T-helper 17 cell (primary cell): ENCODE results near the gene PDLIM5. TPM values are rescaled to one million over a fixed set of nuclear protein-coding genes. Genes with fewer than 3 reads are reported as not detected.

Source experiments
- ATAC-seq: fragments of 150-1000 bp; cut with Tn5 transposase; 2 replicates; pipeline ENCODE4 v1.10.0; 2021; ENCODE audit warnings: mild to moderate bottlenecking, moderate library complexity
- DNase-seq, 3 donors: peaks; one replicate each; pipeline versions ENCODE4 v3.0.0 to v3.0.0-alpha.2; 2020 to 2021
- H3K9me3 ChIP-seq: one replicate; pipeline ENCODE4 v1.7.0; 2013; ENCODE audit warnings: low read length, mild to moderate bottlenecking; ENCODE audit not compliant: control insufficient read depth, poor library complexity, severe bottlenecking
- H3K27ac Mint-ChIP-seq: one replicate; pipeline ENCODE4 v1.8.0; 2022; ENCODE audit warnings: mild to moderate bottlenecking, moderate library complexity, mixed read lengths
- H3K27me3 Mint-ChIP-seq: one replicate; pipeline ENCODE4 v1.8.0; 2022; ENCODE audit warnings: mixed read lengths
- H3K36me3 Mint-ChIP-seq: one replicate; pipeline ENCODE4 v1.8.0; 2022; ENCODE audit warnings: low read depth, mixed read lengths
- H3K4me1 Mint-ChIP-seq: one replicate; pipeline ENCODE4 v1.8.0; 2022; ENCODE audit warnings: mild to moderate bottlenecking, mixed read lengths
- H3K4me3 Mint-ChIP-seq: one replicate; pipeline ENCODE4 v1.8.0; 2022; ENCODE audit warnings: mild to moderate bottlenecking, moderate library complexity, mixed read lengths
- total RNA-seq, 4 donors: library from RNA in 2 of 4; stranded (reverse) in 2 of 4; gene quantifications; one replicate each; pipeline ENCODE4 v1.2.3 and lab custom pipeline; 2022 to 2026

Gene PDLIM5
- total RNA-seq, 2 donors from 2014 or later, result 25.9 to 37.6 TPM

DNA sequence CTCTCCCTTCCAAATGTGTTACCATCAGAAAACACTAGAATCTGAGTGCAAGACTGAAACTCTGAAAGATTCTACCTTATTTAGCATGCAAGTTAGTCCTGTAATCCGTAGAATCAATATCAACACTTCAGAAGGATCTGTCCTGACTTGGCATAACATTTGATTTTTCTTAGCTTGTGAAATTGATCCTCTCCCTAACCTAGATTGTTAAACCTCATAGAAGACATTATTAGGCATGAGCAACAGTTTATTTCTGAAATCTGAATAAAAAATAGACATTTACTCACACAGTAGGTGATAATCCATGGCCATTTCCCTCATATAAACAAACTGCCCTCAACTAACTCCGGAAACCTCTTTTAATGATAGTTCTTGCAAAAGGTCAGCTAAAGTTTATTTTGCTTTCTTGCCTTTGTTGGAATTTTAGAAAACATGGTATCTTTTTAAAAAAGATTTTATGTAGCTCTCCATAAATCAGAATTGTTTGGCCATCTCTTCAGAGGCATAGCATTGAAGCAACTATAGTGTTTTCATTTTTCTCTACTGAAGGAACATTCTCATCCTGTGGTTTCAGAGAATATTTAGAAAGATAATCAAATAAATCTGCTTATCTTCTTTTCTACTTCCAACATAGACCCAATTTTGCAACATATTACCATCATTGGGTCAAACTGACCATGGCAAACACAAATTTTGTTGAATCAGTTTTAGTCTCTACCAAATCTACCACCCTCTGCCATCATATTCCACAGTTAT is 38.5 kb upstream of the PDLIM5 start:
- Mint-ChIP-seq H3K36me3 (peaks cover 2% of the 10 kb centered on the region), H3K4me1 (peaks cover 3% of the 10 kb centered on the region), H3K27me3 (peaks cover 51% of the 10 kb centered on the region), H3K4me3 (no peak overlapping the region), H3K27ac (no peak overlapping the region)
- DNase-seq (no peak), ATAC-seq (no peak)
- no peaks in the 10 kb centered on the region for H3K9me3 ChIP-seq

DNA sequence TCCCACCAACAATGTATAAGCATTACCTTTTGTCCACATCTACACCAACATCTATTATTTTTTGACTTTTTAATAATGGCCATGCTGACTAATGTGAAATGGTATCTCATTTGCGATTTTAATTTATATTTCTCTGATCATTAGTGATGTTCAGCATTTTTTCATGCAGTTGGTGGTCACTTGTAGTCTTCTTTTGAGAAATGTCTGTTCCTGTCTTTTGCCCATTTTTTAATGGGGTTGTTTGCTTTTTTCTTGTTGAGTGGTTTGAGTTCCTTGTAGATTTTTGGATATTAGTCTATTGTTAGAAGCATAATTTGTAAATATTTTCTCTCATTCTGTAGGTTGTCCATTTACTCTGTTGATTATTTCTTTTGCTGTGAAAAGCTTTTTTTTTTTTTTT is 36.8 kb upstream of the PDLIM5 start:
- Mint-ChIP-seq H3K27me3 (peaks cover 52% of the 10 kb centered on the region), H3K36me3 (peaks cover 4% of the 10 kb centered on the region), H3K4me1 (peaks cover 3% of the 10 kb centered on the region), H3K27ac (no peak overlapping the region), H3K4me3 (no peak overlapping the region)
- no peak for DNase-seq
- ATAC-seq, result no peak
- H3K9me3 ChIP-seq, result no peaks in the 10 kb centered on the region

DNA sequence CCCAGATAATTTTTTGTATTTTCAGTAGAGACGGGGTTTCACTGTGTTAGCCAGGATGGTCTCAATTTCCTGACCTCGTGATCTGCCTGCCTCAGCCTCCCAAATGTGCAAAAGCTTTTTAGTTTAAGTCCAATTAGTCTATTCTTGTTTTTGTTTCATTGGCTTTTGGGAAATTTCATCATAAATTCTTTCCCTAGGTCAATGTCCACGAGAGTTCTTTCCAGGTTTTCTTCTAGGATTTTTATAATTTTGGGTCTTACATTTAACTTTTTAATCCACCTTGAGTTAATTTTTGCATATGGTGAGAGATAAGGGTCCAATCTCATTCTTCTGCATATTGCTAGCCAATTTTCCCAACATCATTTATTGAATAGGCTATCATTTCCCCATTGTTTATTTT is 36.3 kb upstream of the PDLIM5 start:
- H3K4me3 Mint-ChIP-seq, result no peak overlapping the region
- no peaks in the 10 kb centered on the region for H3K9me3 ChIP-seq
- no peak overlapping the region for H3K27ac Mint-ChIP-seq
- peaks cover 4% of the 10 kb centered on the region for H3K36me3 Mint-ChIP-seq
- H3K4me1 Mint-ChIP-seq, result peaks cover 3% of the 10 kb centered on the region
- no peak for DNase-seq
- H3K27me3 Mint-ChIP-seq, result peaks cover 52% of the 10 kb centered on the region
- ATAC-seq, result no peak

DNA sequence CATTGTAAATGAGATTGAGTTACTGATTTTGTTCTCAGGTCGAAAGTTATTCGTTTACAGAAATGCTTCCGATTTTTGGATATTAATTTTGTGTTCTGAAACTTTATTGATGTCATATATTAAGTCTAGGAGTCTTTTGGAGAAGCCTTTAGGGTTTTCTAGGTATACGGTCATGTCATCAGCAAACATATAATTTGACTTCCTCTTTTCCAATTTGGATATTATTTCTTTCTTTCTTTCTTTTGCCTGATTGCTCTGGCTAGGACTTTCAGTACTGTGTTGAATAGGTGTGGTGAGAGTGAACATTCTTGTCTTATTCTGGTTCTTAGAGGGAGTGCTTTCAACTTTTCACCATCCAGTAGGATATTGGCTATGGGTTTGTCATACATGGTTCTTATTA is 35.4 kb upstream of the PDLIM5 start:
- ATAC-seq (no peak), DNase-seq (no peak)
- Mint-ChIP-seq H3K27ac (no peak overlapping the region), H3K36me3 (peaks cover 4% of the 10 kb centered on the region), H3K4me1 (peaks cover 3% of the 10 kb centered on the region), H3K27me3 (peaks cover 52% of the 10 kb centered on the region), H3K4me3 (no peak overlapping the region)
- H3K9me3 ChIP-seq, result no peaks in the 10 kb centered on the region

DNA sequence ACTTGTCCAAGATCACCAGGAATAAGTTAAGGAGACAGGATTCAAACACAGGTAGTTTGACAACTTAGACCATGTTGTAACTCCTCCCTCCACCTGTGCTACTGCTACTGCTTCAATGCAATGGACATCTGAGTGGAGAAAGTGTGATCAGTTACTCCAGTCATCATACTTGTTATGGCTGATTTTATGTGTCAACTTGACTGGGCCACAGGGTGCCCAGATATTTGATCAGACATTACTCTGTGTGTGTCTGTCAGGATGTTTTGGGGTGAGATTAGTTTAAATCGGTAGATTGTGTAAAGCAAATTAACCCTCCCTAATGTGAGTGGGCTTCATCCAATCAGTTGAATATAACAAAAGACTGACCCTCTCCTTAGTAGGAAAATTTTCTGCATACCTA is 34.8 kb upstream of the PDLIM5 start:
- H3K4me1 Mint-ChIP-seq, result peaks cover 3% of the 10 kb centered on the region
- no peak overlapping the region for H3K4me3 Mint-ChIP-seq
- H3K27me3 Mint-ChIP-seq, result peaks cover 51% of the 10 kb centered on the region
- peaks cover 4% of the 10 kb centered on the region for H3K36me3 Mint-ChIP-seq
- H3K27ac Mint-ChIP-seq, result no peak overlapping the region
- DNase-seq (no peak), ATAC-seq (no peak)
- H3K9me3 ChIP-seq, result no peaks in the 10 kb centered on the region

DNA sequence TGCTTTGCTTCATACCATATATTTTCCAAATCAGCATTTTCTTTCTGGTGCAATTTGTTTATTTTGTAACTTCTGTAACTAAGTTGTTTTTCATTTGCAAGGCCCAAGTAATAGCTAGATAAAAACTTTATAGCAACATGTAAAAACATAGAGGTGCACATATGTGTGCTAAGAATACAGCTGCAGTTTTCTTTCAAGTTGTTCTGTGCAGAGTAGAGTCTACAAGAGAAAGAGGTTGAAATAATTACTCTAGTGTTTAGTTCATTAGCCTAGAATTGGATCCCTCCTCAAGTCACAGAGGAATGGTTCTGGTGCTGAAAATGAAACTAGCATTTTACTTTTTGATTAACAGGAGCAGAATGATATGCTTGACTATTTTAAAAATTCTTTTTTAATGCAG is 32.2 kb upstream of the PDLIM5 start:
- Mint-ChIP-seq H3K27me3 (peaks cover 26% of the 10 kb centered on the region), H3K36me3 (peaks cover 6% of the 10 kb centered on the region)

DNA sequence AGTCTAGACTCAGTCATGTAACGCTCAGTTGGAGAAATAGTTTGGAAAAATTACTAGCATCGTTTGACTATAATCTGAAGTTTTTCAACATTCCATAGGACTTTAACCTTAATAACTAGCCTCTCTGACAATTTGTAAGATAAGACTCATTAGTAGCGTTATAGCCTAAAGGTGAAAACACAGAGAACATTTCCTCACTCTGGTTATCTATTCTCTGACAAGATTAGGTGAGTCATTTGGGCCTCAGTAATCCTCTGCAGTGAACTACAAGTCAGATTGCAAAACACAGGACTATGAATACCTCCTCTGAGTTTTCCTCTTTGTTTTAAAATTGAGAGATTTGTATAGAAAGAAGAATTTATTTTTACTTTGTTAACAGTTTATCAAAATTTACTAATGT is 31.8 kb upstream of the PDLIM5 start:
- Mint-ChIP-seq H3K4me1 (no peaks in the 10 kb centered on the region), H3K27me3 (peaks cover 24% of the 10 kb centered on the region), H3K36me3 (peaks cover 6% of the 10 kb centered on the region), H3K4me3 (no peak overlapping the region), H3K27ac (no peak overlapping the region)
- ATAC-seq (no peak), DNase-seq (no peak)
- no peaks in the 10 kb centered on the region for H3K9me3 ChIP-seq

More for the DNA sequence above, 32.2 kb upstream of the PDLIM5 start:
- ATAC-seq (no peak), DNase-seq (no peak)
- no peak overlapping the region for H3K4me3 Mint-ChIP-seq
- H3K27ac Mint-ChIP-seq, result no peak overlapping the region
- no peaks in the 10 kb centered on the region for H3K9me3 ChIP-seq
- no peaks in the 10 kb centered on the region for H3K4me1 Mint-ChIP-seq

DNA sequence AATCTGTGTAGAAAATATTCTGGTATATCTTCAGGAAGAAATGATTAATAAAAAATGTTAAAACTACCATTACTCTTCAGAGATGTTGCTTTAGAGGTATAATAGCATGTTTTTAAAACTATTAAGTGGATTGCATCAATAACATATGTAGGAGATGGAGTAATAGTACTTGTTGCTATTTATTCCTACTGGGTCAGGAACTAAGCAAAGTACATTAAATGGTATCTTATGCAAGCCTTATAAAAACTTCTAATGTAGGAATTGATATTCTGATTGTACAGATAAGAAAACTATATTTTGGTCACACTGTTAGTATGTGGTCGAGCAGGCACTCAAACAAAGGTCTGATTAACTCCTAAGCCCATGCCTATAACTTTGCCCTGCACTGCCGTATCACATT is 31.4 kb upstream of the PDLIM5 start:
- Mint-ChIP-seq H3K36me3 (peaks cover 6% of the 10 kb centered on the region), H3K27me3 (peaks cover 20% of the 10 kb centered on the region), H3K4me3 (no peak overlapping the region), H3K4me1 (no peaks in the 10 kb centered on the region), H3K27ac (no peak overlapping the region)
- DNase-seq, result no peak
- H3K9me3 ChIP-seq, result no peaks in the 10 kb centered on the region
- no peak for ATAC-seq

DNA sequence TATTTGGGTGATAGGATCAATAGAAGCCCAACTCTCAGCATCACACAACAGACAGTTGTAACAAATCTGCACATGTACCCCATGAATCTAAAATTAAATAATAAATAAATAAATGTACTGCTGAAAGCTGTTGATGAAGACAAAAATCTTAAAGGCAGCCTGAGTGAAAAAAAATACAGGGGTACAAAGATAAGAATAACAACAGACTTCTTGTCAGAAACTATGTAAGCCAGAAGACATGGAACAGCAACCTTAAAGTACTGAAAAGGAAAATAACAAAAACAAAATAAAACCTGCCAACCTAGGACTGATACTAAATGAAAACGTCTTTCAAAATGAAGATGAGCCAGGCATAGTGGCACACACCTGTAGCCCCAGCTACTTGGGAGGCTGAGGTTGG is 25.0 kb upstream of the PDLIM5 start:
- Mint-ChIP-seq H3K27me3 (no peaks in the 10 kb centered on the region), H3K4me1 (no peaks in the 10 kb centered on the region), H3K4me3 (no peak overlapping the region), H3K27ac (no peak overlapping the region), H3K36me3 (peaks cover 2% of the 10 kb centered on the region)
- no peak for DNase-seq
- H3K9me3 ChIP-seq, result peaks cover 2% of the 10 kb centered on the region
- no peak for ATAC-seq

DNA sequence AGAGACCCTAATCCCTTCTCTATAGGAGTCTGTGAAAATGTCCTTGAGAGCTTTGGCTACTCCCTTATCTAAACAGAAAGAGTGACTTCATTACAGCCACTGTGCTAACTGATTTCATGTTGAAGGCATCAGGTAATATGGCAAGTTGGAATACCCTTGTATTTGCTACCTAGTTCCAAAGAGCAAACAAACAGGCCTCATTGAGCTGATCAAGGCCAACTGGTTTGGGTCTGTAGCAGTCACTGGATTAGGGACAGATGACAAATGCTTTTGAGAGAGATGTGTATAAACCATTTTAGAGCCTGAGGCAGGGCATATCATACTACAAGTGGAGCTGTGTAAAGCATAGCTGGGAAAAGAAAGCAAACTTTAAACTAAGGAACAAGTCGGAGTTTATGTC is 22.9 kb upstream of the PDLIM5 start:
- H3K27me3 Mint-ChIP-seq, result no peaks in the 10 kb centered on the region
- no peak overlapping the region for H3K27ac Mint-ChIP-seq
- no peak for ATAC-seq
- H3K36me3 Mint-ChIP-seq, result peaks cover 2% of the 10 kb centered on the region
- DNase-seq, result no peak
- no peak overlapping the region for H3K4me3 Mint-ChIP-seq
- H3K4me1 Mint-ChIP-seq, result no peaks in the 10 kb centered on the region
- H3K9me3 ChIP-seq, result peaks cover 2% of the 10 kb centered on the region

DNA sequence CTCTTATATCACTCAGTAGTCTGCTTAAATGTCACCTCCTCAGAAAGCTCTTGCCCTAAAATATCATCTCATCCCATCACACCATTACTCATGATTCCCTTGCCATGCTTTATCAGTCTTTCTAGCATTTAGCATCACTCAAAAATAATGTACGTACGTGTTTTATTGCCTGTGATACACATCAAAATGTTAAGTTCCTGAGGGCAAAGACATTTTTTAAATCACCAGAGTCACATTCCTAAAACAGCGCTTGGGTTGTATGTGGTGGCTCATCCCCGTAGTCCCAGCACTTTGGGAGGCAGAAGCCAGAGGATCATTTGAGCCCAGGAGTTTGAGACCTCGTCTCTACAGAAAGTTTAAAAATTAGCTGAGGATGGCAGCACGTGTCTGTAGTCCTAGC is 21.3 kb upstream of the PDLIM5 start:
- H3K27me3 Mint-ChIP-seq, result no peaks in the 10 kb centered on the region
- no peak for ATAC-seq
- DNase-seq, result no peak
- H3K4me1 Mint-ChIP-seq, result no peaks in the 10 kb centered on the region
- H3K36me3 Mint-ChIP-seq, result no peaks in the 10 kb centered on the region
- peaks cover 2% of the 10 kb centered on the region for H3K9me3 ChIP-seq
- H3K4me3 Mint-ChIP-seq, result no peak overlapping the region
- no peak overlapping the region for H3K27ac Mint-ChIP-seq

DNA sequence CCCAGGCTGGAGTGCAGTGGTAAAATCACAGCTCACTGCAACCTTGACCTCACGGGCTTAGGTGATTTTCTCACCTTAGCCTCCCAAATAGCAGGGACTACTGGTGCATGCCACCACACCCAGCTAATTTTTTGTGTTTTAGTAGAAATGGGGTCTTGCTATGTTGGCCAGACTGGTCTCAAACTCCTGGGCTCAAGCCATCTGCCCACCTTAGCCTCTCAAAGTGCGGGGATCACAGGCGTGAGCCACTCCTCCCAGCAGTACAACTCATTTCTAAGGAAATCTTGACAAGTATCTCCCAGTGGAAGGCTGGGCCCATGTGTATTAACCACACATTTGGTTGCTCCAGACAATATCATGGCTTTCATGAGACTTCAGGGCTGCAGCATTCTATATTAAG is 20.4 kb upstream of the PDLIM5 start:
- no peaks in the 10 kb centered on the region for H3K36me3 Mint-ChIP-seq
- ATAC-seq, result no peak
- no peak for DNase-seq
- H3K4me3 Mint-ChIP-seq, result no peak overlapping the region
- H3K4me1 Mint-ChIP-seq, result no peaks in the 10 kb centered on the region
- peaks cover 2% of the 10 kb centered on the region for H3K9me3 ChIP-seq
- no peaks in the 10 kb centered on the region for H3K27me3 Mint-ChIP-seq
- no peak overlapping the region for H3K27ac Mint-ChIP-seq

DNA sequence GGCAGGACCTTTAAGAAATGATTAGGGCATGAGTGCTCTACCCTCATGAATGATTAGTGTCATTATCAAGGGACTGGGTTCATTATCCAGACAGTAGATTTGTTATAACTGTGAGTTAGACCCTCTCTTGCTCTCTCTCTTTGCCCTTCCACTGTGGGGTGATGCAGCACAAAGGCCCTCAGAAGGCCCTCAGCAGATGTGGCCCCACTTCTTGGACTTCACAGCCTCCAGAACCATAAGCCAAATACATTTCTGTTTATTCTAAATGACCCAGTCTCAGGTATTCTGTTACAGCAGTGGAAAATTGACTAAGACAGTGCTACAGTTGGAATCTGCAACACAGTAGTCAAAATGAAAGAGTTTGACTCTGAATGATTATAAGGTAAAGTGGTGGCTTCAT is 17.2 kb upstream of the PDLIM5 start:
- no peaks in the 10 kb centered on the region for H3K9me3 ChIP-seq
- DNase-seq (no peak), ATAC-seq (no peak)
- peaks cover 6% of the 10 kb centered on the region for H3K27me3 Mint-ChIP-seq
- no peak overlapping the region for H3K4me3 Mint-ChIP-seq
- no peaks in the 10 kb centered on the region for H3K4me1 Mint-ChIP-seq
- no peak overlapping the region for H3K27ac Mint-ChIP-seq
- no peaks in the 10 kb centered on the region for H3K36me3 Mint-ChIP-seq

DNA sequence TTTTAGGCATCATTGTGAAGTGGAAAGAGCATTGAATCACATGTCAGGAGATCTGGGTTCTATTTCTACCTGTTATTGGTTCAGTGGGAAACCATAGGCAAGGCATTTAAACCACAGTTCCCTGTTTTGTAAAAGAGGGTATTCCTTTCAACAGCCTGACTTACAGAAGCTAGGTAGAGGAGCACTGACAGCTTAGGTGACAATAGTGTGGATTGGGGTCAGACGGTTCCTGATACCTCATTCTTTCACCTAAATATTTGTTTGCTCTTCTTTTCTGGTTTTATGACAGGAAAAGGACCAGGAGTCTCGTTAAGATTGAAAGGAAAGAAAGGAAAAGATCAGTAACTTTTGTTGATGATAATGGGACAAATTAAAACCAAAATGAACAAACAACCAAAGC is 15.9 kb upstream of the PDLIM5 start:
- Mint-ChIP-seq H3K27me3 (peaks cover 6% of the 10 kb centered on the region), H3K4me1 (no peaks in the 10 kb centered on the region), H3K4me3 (no peak overlapping the region), H3K36me3 (no peaks in the 10 kb centered on the region), H3K27ac (no peak overlapping the region)
- ATAC-seq (no peak), DNase-seq (no peak)
- H3K9me3 ChIP-seq, result no peaks in the 10 kb centered on the region
